ENCODE data around the gene PPP1R36.
A peak's percentile ranks its signal among the peaks of the same experiment; 100 is the strongest.

Gene PPP1R36

GRCh38 chr14:64508215-64508776 lies 41.5 kb upstream of the PPP1R36 start:
- Histone ChIP-seq H3K36me3 (replicated peaks in 1 of 2; ENCODE audit: control insufficient read depth in 2 of 2, insufficient read depth in 2 of 2, low read length in 2 of 2) (peaks cover 0 to 15% of the 10 kb centered on the region in 2 donors), H2BK5ac (ENCODE audit: low read length) (no peak overlapping the region), H3K9ac (ENCODE audit: low read depth, low read length, poor library complexity) (no peak overlapping the region), H3K14ac (ENCODE audit: low read length) (no peak overlapping the region), H3K79me1 (ENCODE audit: low read depth, low read length) (peaks cover 2% of the 10 kb centered on the region), H3K27me3 (ENCODE audit: control insufficient read depth in 3 of 3, insufficient read depth in 3 of 3, low read depth in 1 of 3, low read length in 3 of 3) (no peaks in the 10 kb centered on the region), H3K18ac (ENCODE audit: low read length) (no peak overlapping the region), H3K9me3 (replicated peaks in 1 of 2; ENCODE audit: control insufficient read depth in 2 of 2, insufficient read depth in 1 of 2, low read depth in 1 of 2, low read length in 2 of 2) (no peaks in the 10 kb centered on the region), H2BK120ac (ENCODE audit: low read depth, low read length) (no peak overlapping the region), H2BK12ac (ENCODE audit: low read length) (no peak overlapping the region), H3K4me2 (ENCODE audit: insufficient read depth, low read length, poor library complexity, severe bottlenecking) (no peak overlapping the region), H3K23ac (ENCODE audit: low read depth, low read length, poor library complexity) (no peak overlapping the region), H2AFZ (ENCODE audit: low read length) (no peak overlapping the region), H2BK15ac (ENCODE audit: low read length) (no peak overlapping the region), H3K27ac (replicated peaks; ENCODE audit: low read length) (no peak overlapping the region), H4K8ac (ENCODE audit: low read depth, low read length) (no peak overlapping the region), H3K4ac (ENCODE audit: low read length) (no peak overlapping the region), H3K4me3 (ENCODE audit: low read length in 2 of 2) (no peak overlapping the region), H3K4me1 (ENCODE audit: control insufficient read depth in 2 of 2, insufficient read depth in 1 of 2, low read depth in 1 of 2, low read length in 2 of 2) (peaks cover 3 to 10% of the 10 kb centered on the region in 2 donors), H2AK5ac (ENCODE audit: low read depth, low read length) (no peak overlapping the region), H4K91ac (ENCODE audit: low read depth, low read length, poor library complexity) (no peak overlapping the region)
- no peak for DNase-seq (ENCODE audit: low spot score)
- WGBS, 2 donors (ENCODE audit: extremely low coverage in 2 of 2, insufficient read length in 2 of 2, insufficient replicate concordance in 1 of 2): no CpG with 5 or more reads among the region's 1 CpG

GRCh38 chr14:64509036-64509435 lies 40.7 kb upstream of the PPP1R36 start:
- H4K8ac ChIP-seq (ENCODE audit: low read depth, low read length): no peak overlapping the region
- no peak overlapping the region for H3K27ac ChIP-seq (replicated peaks; ENCODE audit: low read length)
- H3K14ac ChIP-seq (ENCODE audit: low read length): no peak overlapping the region
- H3K4me2 ChIP-seq (ENCODE audit: insufficient read depth, low read length, poor library complexity, severe bottlenecking): no peak overlapping the region
- no peak overlapping the region for H3K18ac ChIP-seq (ENCODE audit: low read length)
- H2AFZ ChIP-seq (ENCODE audit: low read length): no peak overlapping the region
- WGBS, 2 donors (ENCODE audit: extremely low coverage in 2 of 2, insufficient read length in 2 of 2, insufficient replicate concordance in 1 of 2): no CpG with 5 or more reads among the region's 8 CpGs
- H2BK12ac ChIP-seq (ENCODE audit: low read length): no peak overlapping the region
- peak overlapping the region; percentile 31 for H3K9ac ChIP-seq (ENCODE audit: low read depth, low read length, poor library complexity)
- no peak overlapping the region for H4K91ac ChIP-seq (ENCODE audit: low read depth, low read length, poor library complexity)
- H3K4me1 ChIP-seq (ENCODE audit: control insufficient read depth in 2 of 2, insufficient read depth in 1 of 2, low read depth in 1 of 2, low read length in 2 of 2): peaks cover 3 to 10% of the 10 kb centered on the region in 2 donors
- no peak overlapping the region for H3K4ac ChIP-seq (ENCODE audit: low read length)
- H3K4me3 ChIP-seq (ENCODE audit: low read length in 2 of 2): no peak overlapping the region
- no peak overlapping the region for H2BK15ac ChIP-seq (ENCODE audit: low read length)
- H2AK5ac ChIP-seq (ENCODE audit: low read depth, low read length): no peak overlapping the region
- no peak for DNase-seq (ENCODE audit: low spot score)
- peaks cover 2% of the 10 kb centered on the region for H3K79me1 ChIP-seq (ENCODE audit: low read depth, low read length)
- H3K9me3 ChIP-seq (replicated peaks in 1 of 2; ENCODE audit: control insufficient read depth in 2 of 2, insufficient read depth in 1 of 2, low read depth in 1 of 2, low read length in 2 of 2): no peaks in the 10 kb centered on the region
- no peaks in the 10 kb centered on the region for H3K27me3 ChIP-seq (ENCODE audit: control insufficient read depth in 3 of 3, insufficient read depth in 3 of 3, low read depth in 1 of 3, low read length in 3 of 3)
- H2BK120ac ChIP-seq (ENCODE audit: low read depth, low read length): no peak overlapping the region
- H3K36me3 ChIP-seq (replicated peaks in 1 of 2; ENCODE audit: control insufficient read depth in 2 of 2, insufficient read depth in 2 of 2, low read length in 2 of 2): peaks cover 0 to 17% of the 10 kb centered on the region in 2 donors
- no peak overlapping the region for H3K23ac ChIP-seq (ENCODE audit: low read depth, low read length, poor library complexity)
- no peak overlapping the region for H2BK5ac ChIP-seq (ENCODE audit: low read length)

GRCh38 chr14:64510825-64511671 lies 38.7 kb upstream of the PPP1R36 start:
- Histone ChIP-seq H3K9me3 (replicated peaks in 1 of 2; ENCODE audit: control insufficient read depth in 2 of 2, insufficient read depth in 1 of 2, low read depth in 1 of 2, low read length in 2 of 2) (no peaks in the 10 kb centered on the region), H3K18ac (ENCODE audit: low read length) (no peak overlapping the region), H2BK120ac (ENCODE audit: low read depth, low read length) (no peak overlapping the region), H3K4me1 (ENCODE audit: control insufficient read depth in 2 of 2, insufficient read depth in 1 of 2, low read depth in 1 of 2, low read length in 2 of 2) (peaks cover 2 to 6% of the 10 kb centered on the region in 2 donors), H2AK5ac (ENCODE audit: low read depth, low read length) (no peak overlapping the region), H3K27me3 (ENCODE audit: control insufficient read depth in 3 of 3, insufficient read depth in 3 of 3, low read depth in 1 of 3, low read length in 3 of 3) (no peaks in the 10 kb centered on the region), H3K4ac (ENCODE audit: low read length) (no peak overlapping the region), H3K4me3 (ENCODE audit: low read length in 2 of 2) (no peak overlapping the region), H3K23ac (ENCODE audit: low read depth, low read length, poor library complexity) (no peak overlapping the region), H3K36me3 (replicated peaks in 1 of 2; ENCODE audit: control insufficient read depth in 2 of 2, insufficient read depth in 2 of 2, low read length in 2 of 2) (peaks cover 0 to 17% of the 10 kb centered on the region in 2 donors), H2BK5ac (ENCODE audit: low read length) (no peak overlapping the region), H4K91ac (ENCODE audit: low read depth, low read length, poor library complexity) (no peak overlapping the region), H2BK12ac (ENCODE audit: low read length) (no peak overlapping the region), H2AFZ (ENCODE audit: low read length) (no peak overlapping the region), H3K79me1 (ENCODE audit: low read depth, low read length) (peaks cover 2% of the 10 kb centered on the region), H4K8ac (ENCODE audit: low read depth, low read length) (no peak overlapping the region), H3K27ac (replicated peaks; ENCODE audit: low read length) (no peak overlapping the region), H2BK15ac (ENCODE audit: low read length) (no peak overlapping the region), H3K4me2 (ENCODE audit: insufficient read depth, low read length, poor library complexity, severe bottlenecking) (no peak overlapping the region), H3K9ac (ENCODE audit: low read depth, low read length, poor library complexity) (no peak overlapping the region), H3K14ac (ENCODE audit: low read length) (no peak overlapping the region)
- peak; percentile 64 for DNase-seq (ENCODE audit: low spot score)
- WGBS, 2 donors (ENCODE audit: extremely low coverage in 2 of 2, insufficient read length in 2 of 2, insufficient replicate concordance in 1 of 2): no CpG with 5 or more reads among the region's 4 CpGs

GRCh38 chr14:64513271-64513670 lies 36.5 kb upstream of the PPP1R36 start:
- 100% methylated on average over 1 of the region's 2 CpGs for WGBS, 2 donors (ENCODE audit: extremely low coverage in 2 of 2, insufficient read length in 2 of 2, insufficient replicate concordance in 1 of 2)
- Histone ChIP-seq H3K27me3 (ENCODE audit: control insufficient read depth in 3 of 3, insufficient read depth in 3 of 3, low read depth in 1 of 3, low read length in 3 of 3) (no peaks in the 10 kb centered on the region), H2BK5ac (ENCODE audit: low read length) (no peak overlapping the region), H3K18ac (ENCODE audit: low read length) (no peak overlapping the region), H3K9me3 (replicated peaks in 1 of 2; ENCODE audit: control insufficient read depth in 2 of 2, insufficient read depth in 1 of 2, low read depth in 1 of 2, low read length in 2 of 2) (no peaks in the 10 kb centered on the region), H3K4me3 (ENCODE audit: low read length in 2 of 2) (no peak overlapping the region), H2BK12ac (ENCODE audit: low read length) (no peak overlapping the region), H3K14ac (ENCODE audit: low read length) (no peak overlapping the region), H3K79me1 (ENCODE audit: low read depth, low read length) (peaks cover 2% of the 10 kb centered on the region), H3K9ac (ENCODE audit: low read depth, low read length, poor library complexity) (no peak overlapping the region), H3K4ac (ENCODE audit: low read length) (no peak overlapping the region), H2AK5ac (ENCODE audit: low read depth, low read length) (no peak overlapping the region), H4K91ac (ENCODE audit: low read depth, low read length, poor library complexity) (no peak overlapping the region), H2BK120ac (ENCODE audit: low read depth, low read length) (no peak overlapping the region), H3K4me2 (ENCODE audit: insufficient read depth, low read length, poor library complexity, severe bottlenecking) (no peak overlapping the region), H3K23ac (ENCODE audit: low read depth, low read length, poor library complexity) (no peak overlapping the region), H3K4me1 (ENCODE audit: control insufficient read depth in 2 of 2, insufficient read depth in 1 of 2, low read depth in 1 of 2, low read length in 2 of 2) (no peaks in the 10 kb centered on the region), H3K36me3 (replicated peaks in 1 of 2; ENCODE audit: control insufficient read depth in 2 of 2, insufficient read depth in 2 of 2, low read length in 2 of 2) (peaks cover 0 to 17% of the 10 kb centered on the region in 2 donors), H4K8ac (ENCODE audit: low read depth, low read length) (no peak overlapping the region), H2BK15ac (ENCODE audit: low read length) (no peak overlapping the region), H3K27ac (replicated peaks; ENCODE audit: low read length) (no peak overlapping the region), H2AFZ (ENCODE audit: low read length) (no peak overlapping the region)
- no peak for DNase-seq (ENCODE audit: low spot score)
